ENCODE results near the gene MYRIP.

DNA sequence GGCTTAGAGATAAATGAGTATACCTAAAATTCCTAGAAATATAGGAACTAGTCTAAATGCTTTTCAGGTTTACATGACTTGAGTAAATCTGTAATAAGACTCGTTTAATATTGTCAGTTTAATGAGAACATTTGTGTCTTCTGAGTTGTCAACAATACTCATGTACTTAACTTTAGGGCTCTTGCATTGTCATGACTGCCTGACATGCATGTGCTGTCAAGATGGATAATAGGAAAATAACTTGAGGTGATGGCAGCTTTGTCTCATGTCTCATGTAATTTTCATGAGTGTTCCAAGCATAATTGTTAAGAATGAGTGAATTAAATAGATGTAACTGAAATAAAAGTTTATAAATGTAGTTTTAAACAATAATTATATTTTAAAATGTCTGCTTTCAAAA lies 455.0 kb downstream of the MYRIP start:
- TF ChIP-seq, protein P1, sequence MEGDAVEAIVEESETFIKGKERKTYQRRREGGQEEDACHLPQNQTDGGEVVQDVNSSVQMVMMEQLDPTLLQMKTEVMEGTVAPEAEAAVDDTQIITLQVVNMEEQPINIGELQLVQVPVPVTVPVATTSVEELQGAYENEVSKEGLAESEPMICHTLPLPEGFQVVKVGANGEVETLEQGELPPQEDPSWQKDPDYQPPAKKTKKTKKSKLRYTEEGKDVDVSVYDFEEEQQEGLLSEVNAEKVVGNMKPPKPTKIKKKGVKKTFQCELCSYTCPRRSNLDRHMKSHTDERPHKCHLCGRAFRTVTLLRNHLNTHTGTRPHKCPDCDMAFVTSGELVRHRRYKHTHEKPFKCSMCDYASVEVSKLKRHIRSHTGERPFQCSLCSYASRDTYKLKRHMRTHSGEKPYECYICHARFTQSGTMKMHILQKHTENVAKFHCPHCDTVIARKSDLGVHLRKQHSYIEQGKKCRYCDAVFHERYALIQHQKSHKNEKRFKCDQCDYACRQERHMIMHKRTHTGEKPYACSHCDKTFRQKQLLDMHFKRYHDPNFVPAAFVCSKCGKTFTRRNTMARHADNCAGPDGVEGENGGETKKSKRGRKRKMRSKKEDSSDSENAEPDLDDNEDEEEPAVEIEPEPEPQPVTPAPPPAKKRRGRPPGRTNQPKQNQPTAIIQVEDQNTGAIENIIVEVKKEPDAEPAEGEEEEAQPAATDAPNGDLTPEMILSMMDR (IDR thresholded peaks at IDR 0.05; ENCODE audit: low read depth, low read length), result no peak
- TF ChIP-seq MYC (IDR thresholded peaks at IDR 0.05; ENCODE audit: low read depth, low read length) (no peak), POLR2A (IDR thresholded peaks at IDR 0.05; ENCODE audit: extremely low read depth, insufficient read length) (no peak)
- TF ChIP-seq, protein P2, sequence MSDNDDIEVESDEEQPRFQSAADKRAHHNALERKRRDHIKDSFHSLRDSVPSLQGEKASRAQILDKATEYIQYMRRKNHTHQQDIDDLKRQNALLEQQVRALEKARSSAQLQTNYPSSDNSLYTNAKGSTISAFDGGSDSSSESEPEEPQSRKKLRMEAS (IDR thresholded peaks at IDR 0.05; ENCODE audit: low read depth, low read length), result no peak
